Measurements from ENCODE around the gene ELF5.

ELF5 gene

GRCh38 chr11:34448223-34448994 lies 65.2 kb downstream of the ELF5 start:
- TF ChIP-seq CTCF (IDR thresholded peaks at IDR 0.05), result no peak

- TF ChIP-seq CTCF (IDR thresholded peaks at IDR 0.05), result no peak
Observed at GRCh38 chr11:34447044-34447443, 66.5 kb downstream of the ELF5 start.

- no peak for TF ChIP-seq CTCF (IDR thresholded peaks at IDR 0.05)
Observed at GRCh38 chr11:34446386-34446785, 67.2 kb downstream of the ELF5 start.

- no peak for TF ChIP-seq CTCF (IDR thresholded peaks at IDR 0.05)
Observed at GRCh38 chr11:34445956-34446355, 67.6 kb downstream of the ELF5 start.

- no peak for TF ChIP-seq CTCF (IDR thresholded peaks at IDR 0.05)
Observed at GRCh38 chr11:34444428-34444827, 69.2 kb downstream of the ELF5 start.

- TF ChIP-seq CTCF (IDR thresholded peaks at IDR 0.05), result no peak
Observed at GRCh38 chr11:34443136-34443535, 70.5 kb downstream of the ELF5 start.

GRCh38 chr11:34441814-34442213 lies 71.8 kb downstream of the ELF5 start:
- no peak for TF ChIP-seq CTCF (IDR thresholded peaks at IDR 0.05)

Data from LNCAP (cell line).